Upper lobe of left lung (tissue), 6 donors: Measurements from ENCODE around the gene MCF2L. TPM values are rescaled to one million over a fixed set of nuclear protein-coding genes. Genes with fewer than 3 reads are reported as not detected.
A peak's percentile ranks its signal among the peaks of the same experiment; 100 is the strongest.
"Not testable (repeated sequence)": the region's sequence is repeated elsewhere in the genome, so short reads cannot be mapped to it uniquely, and the experiment has no call there.

ENCODE experiments used
- ATAC-seq, 2 donors: fragments of 200-7000 bp; cut with Tn5 transposase; one replicate each; pipeline ENCODE4 v1.9.1; 2022; ENCODE audit warnings: mild to moderate bottlenecking in 2 of 2, moderate library complexity in 2 of 2; ENCODE audit not compliant: low FRiP score in 2 of 2
- DNase-seq, 2 donors: peaks; one replicate each; pipeline ENCODE4 v3.0.0-alpha.2; 2019 to 2020
- H3K27ac ChIP-seq, 4 donors: fragments of 200-600 bp; sonication (generic); one replicate each; pipeline ENCODE4 v1.5.1; 2016 to 2019
- H3K27me3 ChIP-seq, 4 donors: fragments of 200-600 bp; sonication (generic); one replicate each; pipeline ENCODE4 v1.5.1; 2017 to 2019
- H3K36me3 ChIP-seq, 4 donors: fragments of 200-600 bp; sonication (generic); one replicate each; pipeline ENCODE4 v1.5.1; 2016 to 2019
- H3K4me1 ChIP-seq, 4 donors: fragments of 200-600 bp; sonication (generic); one replicate each; pipeline ENCODE4 v1.5.1; 2018 to 2019
- H3K4me3 ChIP-seq, 4 donors: fragments of 200-600 bp; sonication (generic); one replicate each; pipeline ENCODE4 v1.5.1; 2017 to 2019; ENCODE audit warnings: mild to moderate bottlenecking in 2 of 4, moderate library complexity in 1 of 4
- H3K9me3 ChIP-seq, 4 donors: fragments of 200-600 bp; sonication (generic); one replicate each; pipeline ENCODE4 v1.5.1; 2018 to 2019
- EP300 ChIP-seq, 4 donors: sonication (generic); formaldehyde crosslinking; IDR thresholded peaks; one replicate each; pipeline ENCODE4 v1.5.1; 2017; ENCODE audit warnings: antibody characterized with exemption in 4 of 4, control low read depth in 2 of 4
- POLR2A ChIP-seq, 4 donors: fragments of 450-650 bp; IDR thresholded peaks; one replicate each; pipeline ENCODE4 v1.5.1; 2016 to 2017; ENCODE audit warnings: antibody characterized with exemption in 4 of 4, mild to moderate bottlenecking in 2 of 4
- POLR2AphosphoS5 ChIP-seq, 2 donors: sonication (generic); formaldehyde crosslinking; IDR thresholded peaks; one replicate each; pipeline ENCODE4 v1.5.1; 2017; ENCODE audit warnings: antibody characterized with exemption in 2 of 2
- WGBS, 2 donors: methylation state at CpG; one replicate each; pipeline ENCODE4 v1.1.5; 2017 to 2018; 5-methylcytosine and 5-hydroxymethylcytosine counted together
- total RNA-seq, 6 donors: library from RNA; depleted of rRNA in 4 of 6; stranded (reverse); fragments of >200 nt in 4 of 6; gene quantifications; one replicate each; pipeline versions ENCODE4 v1.1.0 to v1.2.1, GENCODE V29; 2016 to 2021
- TF ChIP-seq, protein P1 (sequence below), 6 experiments: fragments of 450-650 bp in 4 of 6; fragments of 200-600 bp in 2 of 6; sonication (generic) in 2 of 6; IDR thresholded peaks; one replicate each; pipeline ENCODE4 v1.5.1; 2016 to 2019; ENCODE audit warnings: antibody characterized with exemption in 6 of 6
- donor health status: DM: no; HTN: no; CAD: no; lungs with moderate emphysema.
- donor health status: DM: no; HTN: yes; CAD: no; lungs with severe emphysema.

Gene MCF2L
- total RNA-seq, 6 donors from 2014 or later = 14.3 to 99.5 (median 53.1) TPM

DNA sequence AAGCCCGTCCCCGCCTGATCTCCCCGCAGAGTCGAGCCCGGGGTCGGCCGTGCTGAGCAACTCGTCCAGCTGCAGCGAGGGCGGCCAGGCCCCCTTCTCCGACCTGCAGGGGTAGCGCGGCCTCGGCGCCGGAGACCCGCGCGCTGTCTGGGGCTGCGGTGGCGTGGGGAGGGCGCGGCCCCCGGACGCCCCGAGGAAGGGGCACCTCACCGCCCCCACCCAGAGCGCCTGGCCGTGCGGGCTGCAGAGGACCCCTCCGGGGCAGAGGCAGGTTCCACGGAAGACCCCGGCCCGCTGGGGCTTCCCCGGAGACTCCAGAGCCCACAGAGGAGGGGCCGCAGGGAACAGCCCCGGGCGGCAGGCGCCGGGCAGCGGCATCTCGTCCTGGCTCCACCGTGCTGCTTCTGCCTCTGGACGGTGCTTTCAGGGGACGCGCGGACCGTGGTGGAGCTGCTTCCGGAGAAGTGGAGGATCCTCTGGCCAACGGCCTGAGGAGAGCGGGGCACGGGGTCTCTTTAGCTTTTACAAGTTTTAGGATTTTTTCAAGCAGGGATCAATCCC lies 127.8 kb downstream of the MCF2L start:
- Histone ChIP-seq H3K27ac (no peak overlapping the region), H3K36me3 (peaks cover 0 to 10% (median 4%) of the 10 kb centered on the region in 4 donors), H3K9me3 (no peaks in the 10 kb centered on the region), H3K27me3 (no peaks in the 10 kb centered on the region), H3K4me3 (no peak overlapping the region), H3K4me1 (no peaks in the 10 kb centered on the region)
- TF ChIP-seq POLR2A (IDR thresholded peaks at IDR 0.05) (no peak), EP300 (IDR thresholded peaks at IDR 0.05) (no peak), POLR2AphosphoS5 (IDR thresholded peaks at IDR 0.05) (no peak)
- TF ChIP-seq, protein P1, sequence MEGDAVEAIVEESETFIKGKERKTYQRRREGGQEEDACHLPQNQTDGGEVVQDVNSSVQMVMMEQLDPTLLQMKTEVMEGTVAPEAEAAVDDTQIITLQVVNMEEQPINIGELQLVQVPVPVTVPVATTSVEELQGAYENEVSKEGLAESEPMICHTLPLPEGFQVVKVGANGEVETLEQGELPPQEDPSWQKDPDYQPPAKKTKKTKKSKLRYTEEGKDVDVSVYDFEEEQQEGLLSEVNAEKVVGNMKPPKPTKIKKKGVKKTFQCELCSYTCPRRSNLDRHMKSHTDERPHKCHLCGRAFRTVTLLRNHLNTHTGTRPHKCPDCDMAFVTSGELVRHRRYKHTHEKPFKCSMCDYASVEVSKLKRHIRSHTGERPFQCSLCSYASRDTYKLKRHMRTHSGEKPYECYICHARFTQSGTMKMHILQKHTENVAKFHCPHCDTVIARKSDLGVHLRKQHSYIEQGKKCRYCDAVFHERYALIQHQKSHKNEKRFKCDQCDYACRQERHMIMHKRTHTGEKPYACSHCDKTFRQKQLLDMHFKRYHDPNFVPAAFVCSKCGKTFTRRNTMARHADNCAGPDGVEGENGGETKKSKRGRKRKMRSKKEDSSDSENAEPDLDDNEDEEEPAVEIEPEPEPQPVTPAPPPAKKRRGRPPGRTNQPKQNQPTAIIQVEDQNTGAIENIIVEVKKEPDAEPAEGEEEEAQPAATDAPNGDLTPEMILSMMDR (IDR thresholded peaks at IDR 0.05) = no peak
- no peak for DNase-seq
- 93 to 95% methylated on average over 15 to 35 of the region's 52 CpGs for WGBS, 2 donors
- ATAC-seq = no peak

DNA sequence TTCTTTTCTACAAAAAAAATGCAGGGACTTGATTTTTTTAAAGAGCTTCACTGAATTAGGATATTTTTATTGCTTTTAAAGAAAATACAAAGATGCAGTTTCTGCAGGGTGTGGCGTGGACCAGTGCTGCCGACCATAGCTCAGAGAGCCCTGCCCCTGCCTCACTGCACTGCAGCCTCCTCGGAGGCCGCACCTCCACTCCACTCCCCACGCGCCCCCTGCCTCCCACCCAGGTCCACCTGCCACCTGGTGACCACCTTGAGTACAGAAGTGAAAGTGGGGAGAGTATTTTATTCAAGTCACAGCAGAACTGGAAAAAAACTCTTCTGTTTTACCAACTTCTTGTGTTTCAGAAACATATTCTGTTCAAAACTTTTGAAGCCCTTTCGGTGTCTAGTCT lies 128.6 kb downstream of the MCF2L start:
- H3K36me3 ChIP-seq = peaks cover 0 to 9% (median 4%) of the 10 kb centered on the region in 4 donors
- H3K9me3 ChIP-seq = no peaks in the 10 kb centered on the region
- H3K27me3 ChIP-seq = no peaks in the 10 kb centered on the region
- no peak overlapping the region for H3K27ac ChIP-seq
- DNase-seq (no peak), ATAC-seq (no peak)
- H3K4me3 ChIP-seq = no peak overlapping the region
- 87 to 94% methylated on average over 7 of the region's 7 CpGs for WGBS, 2 donors
- no peaks in the 10 kb centered on the region for H3K4me1 ChIP-seq
- TF ChIP-seq POLR2AphosphoS5 (IDR thresholded peaks at IDR 0.05) (no peak), EP300 (IDR thresholded peaks at IDR 0.05) (no peak), POLR2A (IDR thresholded peaks at IDR 0.05) (no peak)
- TF ChIP-seq, protein P1 (IDR thresholded peaks at IDR 0.05) = no peak

DNA sequence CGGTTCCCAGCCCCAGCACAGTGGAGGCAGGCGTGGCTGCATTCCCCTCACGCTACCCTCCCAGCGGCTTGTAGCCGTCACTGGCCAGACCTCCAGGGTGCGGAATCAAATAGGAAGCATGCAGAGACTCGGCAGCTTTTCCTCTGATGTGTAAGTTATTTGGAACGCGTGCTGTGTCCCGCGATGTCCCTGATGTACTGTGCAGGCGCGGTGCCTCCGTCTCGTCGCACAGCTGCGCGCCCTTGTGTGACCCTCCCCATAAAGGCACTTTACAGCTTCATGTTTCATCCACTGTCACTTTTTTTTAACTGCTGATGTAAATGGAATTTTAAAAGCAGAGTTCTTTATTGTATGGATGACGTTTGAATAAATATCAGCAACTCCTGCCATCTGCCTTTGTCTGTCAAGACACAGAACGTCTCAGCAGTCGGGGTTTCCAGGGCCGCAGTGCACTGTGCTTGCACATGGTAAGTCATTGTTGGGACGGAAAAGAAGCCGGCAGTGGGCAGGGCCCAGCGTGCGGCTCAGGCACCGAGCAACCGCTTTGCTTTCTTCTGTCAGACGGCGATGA lies 129.2 kb downstream of the MCF2L start:
- H3K27ac ChIP-seq = no peak overlapping the region
- no peaks in the 10 kb centered on the region for H3K4me1 ChIP-seq
- 81 to 89% methylated on average over 28 to 30 of the region's 30 CpGs for WGBS, 2 donors
- H3K36me3 ChIP-seq = peaks cover 0 to 9% (median 4%) of the 10 kb centered on the region in 4 donors
- ATAC-seq = peak in 1 of 2 donors; percentile 59
- H3K27me3 ChIP-seq = no peaks in the 10 kb centered on the region
- peak in 1 of 2 donors; percentile 66 for DNase-seq
- H3K9me3 ChIP-seq = no peaks in the 10 kb centered on the region
- H3K4me3 ChIP-seq = no peak overlapping the region
- TF ChIP-seq, protein P1 (IDR thresholded peaks at IDR 0.05) = no peak
- TF ChIP-seq POLR2AphosphoS5 (IDR thresholded peaks at IDR 0.05) = peak in 1 of 2 donors; percentile 8

DNA sequence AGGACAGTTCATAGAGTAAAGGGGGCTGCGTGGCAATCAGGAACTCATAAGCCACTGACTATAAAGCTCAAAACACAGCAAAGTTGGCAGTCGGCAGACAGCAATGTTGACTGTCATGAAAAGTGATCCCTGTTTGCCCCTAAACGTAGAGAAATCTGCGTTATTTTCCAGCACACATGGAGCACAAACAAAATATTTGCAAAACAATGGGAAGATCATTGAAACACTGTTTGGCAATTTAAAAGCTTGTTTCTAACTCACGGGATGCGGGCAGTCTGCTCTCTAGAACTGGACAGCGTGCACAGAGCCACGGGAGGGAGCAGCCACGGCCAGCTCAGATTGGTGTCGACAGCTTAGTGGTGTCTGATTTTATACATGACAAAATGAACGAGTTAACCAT lies 130.1 kb downstream of the MCF2L start:
- Histone ChIP-seq H3K36me3 (peaks cover 0 to 9% (median 4%) of the 10 kb centered on the region in 4 donors), H3K9me3 (no peaks in the 10 kb centered on the region), H3K4me1 (no peaks in the 10 kb centered on the region), H3K4me3 (no peak overlapping the region), H3K27me3 (no peaks in the 10 kb centered on the region), H3K27ac (no peak overlapping the region)
- no peak for ATAC-seq
- DNase-seq = no peak
- WGBS, 2 donors = 88 to 91% methylated on average over 11 of the region's 11 CpGs
- TF ChIP-seq EP300 (IDR thresholded peaks at IDR 0.05) (no peak), POLR2A (IDR thresholded peaks at IDR 0.05) (no peak), POLR2AphosphoS5 (IDR thresholded peaks at IDR 0.05) (no peak)
- TF ChIP-seq, protein P1 (IDR thresholded peaks at IDR 0.05) = no peak

DNA sequence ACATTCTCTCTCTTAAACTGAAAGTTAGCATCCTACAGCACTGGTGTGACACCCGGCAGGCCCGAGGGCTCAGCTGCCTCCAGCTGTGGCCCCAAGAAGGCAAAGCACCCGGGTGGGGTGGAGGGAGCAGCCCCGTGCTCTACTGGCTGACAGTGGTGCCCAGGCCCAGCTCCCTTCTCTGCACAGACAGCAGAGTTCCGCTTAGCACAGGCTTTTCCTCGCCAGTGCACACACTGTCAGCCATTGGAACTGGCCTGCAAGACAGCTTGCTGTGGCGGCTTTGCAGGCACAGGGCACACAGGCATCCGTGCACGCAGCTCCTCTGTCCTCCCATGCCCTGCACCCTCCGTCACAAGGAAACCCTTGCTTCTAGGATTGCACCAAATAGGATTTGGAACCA lies 133.3 kb downstream of the MCF2L start:
- H3K27ac ChIP-seq, H3K4me3 ChIP-seq, H3K36me3 ChIP-seq, H3K4me1 ChIP-seq, H3K9me3 ChIP-seq, H3K27me3 ChIP-seq, ATAC-seq: not testable (repeated sequence)
- WGBS, 2 donors = 62 to 75% methylated on average over 3 to 10 of the region's 10 CpGs
- DNase-seq = peak in 1 of 2 donors; percentile 69
